ENCODE measurements around the gene GSTM1. TPM values are rescaled to one million over a fixed set of nuclear protein-coding genes. Genes with fewer than 3 reads are reported as not detected.

GSTM1 gene
- total RNA-seq, 4 donors from 2014 or later, result 18.1 TPM; not detected in 3

- DNase-seq, result no peak
- Histone ChIP-seq H3K9me3 (no peaks in the 10 kb centered on the region), H3K27ac (no peak overlapping the region), H3K27me3 (no peaks in the 10 kb centered on the region), H3K4me1 (peaks cover 0 to 9% (median 8%) of the 10 kb centered on the region in 4 donors), H3K36me3 (no peaks in the 10 kb centered on the region), H3K4me3 (no peak overlapping the region)
- no peak for TF ChIP-seq POLR2A (IDR thresholded peaks at IDR 0.05)
- no peak for TF ChIP-seq EP300 (IDR thresholded peaks at IDR 0.05; ENCODE audit: low read depth)
- no peak for TF ChIP-seq CTCF (IDR thresholded peaks at IDR 0.05)
- TF ChIP-seq POLR2AphosphoS5 (IDR thresholded peaks at IDR 0.05), result no peak
- WGBS, 2 donors (ENCODE audit: low coverage in 1 of 2), result no CpG with 5 or more reads among the region's 10 CpGs
- intact Hi-C loops (cut with DNase I; ENCODE audit: low total_unique reads) (loop anchor here (5.0 kb wide), 1 partner anchor 128 kb away; no protein-coding TSS in a partner anchor), in situ Hi-C loops (cut with MboI; ENCODE audit: low pct_ligation_motif_present in 1 of 4, low pct_unique_long_range_greater_than_20kb in 1 of 4, low sequenced_read_pairs in 3 of 4) (loop anchor here in 1 of 4 donors (5.0 kb wide), 1 partner anchor 128 kb away; no protein-coding TSS in a partner anchor)
These were observed 42.9 kb upstream of the GSTM1 start for GRCh38 chr1:109644670-109645069.

- H3K36me3 ChIP-seq, result no peaks in the 10 kb centered on the region
- intact Hi-C loops (cut with DNase I; ENCODE audit: low total_unique reads) (no loop called here), in situ Hi-C loops (cut with MboI; ENCODE audit: low pct_ligation_motif_present in 1 of 4, low pct_unique_long_range_greater_than_20kb in 1 of 4, low sequenced_read_pairs in 3 of 4) (no loop called here)
- no peaks in the 10 kb centered on the region for H3K9me3 ChIP-seq
- DNase-seq, result no peak
- peak overlapping the region in 1 of 4 donors; percentile 36 for H3K27ac ChIP-seq
- H3K4me1 ChIP-seq, result no peaks in the 10 kb centered on the region
- no peak overlapping the region for H3K4me3 ChIP-seq
- WGBS, 2 donors (ENCODE audit: low coverage in 1 of 2), result 57 to 67% methylated on average over 4 of the region's 4 CpGs
- TF ChIP-seq POLR2AphosphoS5 (IDR thresholded peaks at IDR 0.05) (no peak), CTCF (IDR thresholded peaks at IDR 0.05) (peak in 1 of 5 experiments; percentile 6), POLR2A (IDR thresholded peaks at IDR 0.05) (no peak)
- H3K27me3 ChIP-seq, result no peaks in the 10 kb centered on the region
These were observed 38.1 kb upstream of the GSTM1 start for GRCh38 chr1:109649491-109649914.

GRCh38 chr1:109650609-109651008 lies 37.0 kb upstream of the GSTM1 start:
- no peak for TF ChIP-seq POLR2A (IDR thresholded peaks at IDR 0.05)
- TF ChIP-seq POLR2AphosphoS5 (IDR thresholded peaks at IDR 0.05), result no peak
- no peak for TF ChIP-seq EP300 (IDR thresholded peaks at IDR 0.05; ENCODE audit: low read depth)
- no peak for TF ChIP-seq CTCF (IDR thresholded peaks at IDR 0.05)
- Histone ChIP-seq H3K27me3 (no peaks in the 10 kb centered on the region), H3K4me3 (no peak overlapping the region), H3K27ac (no peak overlapping the region), H3K9me3 (no peaks in the 10 kb centered on the region), H3K36me3 (no peaks in the 10 kb centered on the region), H3K4me1 (peaks cover 7 to 9% (median 8%) of the 10 kb centered on the region in 4 donors)
- no peak for DNase-seq
- WGBS, 2 donors (ENCODE audit: low coverage in 1 of 2), result 89 to 90% methylated on average over 2 to 3 of the region's 3 CpGs
- in situ Hi-C loops (cut with MboI; ENCODE audit: low pct_ligation_motif_present in 1 of 4, low pct_unique_long_range_greater_than_20kb in 1 of 4, low sequenced_read_pairs in 3 of 4) (loop anchor here (5.0 to 25.0 kb wide), 5 partner anchors 112 to 337 kb away; partner anchors contain the start of genes AHCYL1 (in 3 of the 4) and EPS8L3 (in 1 of the 4)), intact Hi-C loops (cut with DNase I; ENCODE audit: low total_unique reads) (loop anchor here (10.0 kb wide), 1 partner anchor 334 kb away; the partner anchor contains the start of gene AHCYL1)

- no peak overlapping the region for H3K4me3 ChIP-seq
These were observed 35.2 kb upstream of the GSTM1 start for GRCh38 chr1:109652402-109652801.

More at GRCh38 chr1:109652402-109652801, 35.2 kb upstream of the GSTM1 start:
- no peaks in the 10 kb centered on the region for H3K27me3 ChIP-seq
- no peak for TF ChIP-seq POLR2A (IDR thresholded peaks at IDR 0.05)
- TF ChIP-seq POLR2AphosphoS5 (IDR thresholded peaks at IDR 0.05), result no peak
- no peak for TF ChIP-seq EP300 (IDR thresholded peaks at IDR 0.05; ENCODE audit: low read depth)
- no peak for TF ChIP-seq CTCF (IDR thresholded peaks at IDR 0.05)
- peaks cover 7 to 14% (median 10%) of the 10 kb centered on the region in 4 donors for H3K4me1 ChIP-seq
- no peak overlapping the region for H3K27ac ChIP-seq
- intact Hi-C loops (cut with DNase I; ENCODE audit: low total_unique reads) (loop anchor here (10.0 kb wide), 1 partner anchor 332 kb away; the partner anchor contains the start of gene AHCYL1), in situ Hi-C loops (cut with MboI; ENCODE audit: low pct_ligation_motif_present in 1 of 4, low pct_unique_long_range_greater_than_20kb in 1 of 4, low sequenced_read_pairs in 3 of 4) (loop anchor here (5.0 to 25.0 kb wide), 5 partner anchors 110 to 335 kb away; partner anchors contain the start of genes AHCYL1 (in 3 of the 4) and EPS8L3 (in 1 of the 4))
- H3K9me3 ChIP-seq, result no peaks in the 10 kb centered on the region
- 46 to 50% methylated on average over 2 of the region's 2 CpGs for WGBS, 2 donors (ENCODE audit: low coverage in 1 of 2)
- no peak for DNase-seq
- H3K36me3 ChIP-seq, result no peaks in the 10 kb centered on the region
